Measurements from ENCODE around the gene PTPRT.
"Not testable (repeated sequence)": the region's sequence is repeated elsewhere in the genome, so short reads cannot be mapped to it uniquely, and the experiment has no call there.

The PTPRT gene

DNA sequence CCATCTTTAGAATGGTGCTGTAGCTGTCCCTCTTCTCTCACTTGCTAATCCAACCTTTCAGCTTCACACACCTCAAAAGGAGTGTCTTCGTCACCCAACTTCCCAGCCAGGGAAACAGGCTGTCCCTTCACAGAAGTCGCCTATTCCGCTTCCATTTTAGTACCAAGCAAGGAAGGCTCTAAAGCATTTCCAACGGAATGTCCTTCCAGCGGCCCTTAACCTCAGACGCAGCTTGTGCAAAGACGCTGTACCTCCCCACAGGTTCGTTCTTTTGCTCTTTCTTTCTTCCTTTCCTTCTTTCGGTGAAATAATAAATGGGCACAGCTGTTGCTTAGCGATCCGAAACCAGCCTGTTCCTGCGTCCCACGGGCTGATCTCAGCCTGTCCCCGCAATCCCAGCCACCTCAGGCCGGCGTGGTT is 1.5 kb downstream of the PTPRT start:
- in situ Hi-C loops (cut with HindIII; ENCODE audit: low sequenced_read_pairs): no loop called here

GRCh38 chr20:43187476-43188233 is 2.1 kb downstream of the PTPRT start:
- in situ Hi-C loops (cut with HindIII; ENCODE audit: low sequenced_read_pairs): no loop called here

DNA sequence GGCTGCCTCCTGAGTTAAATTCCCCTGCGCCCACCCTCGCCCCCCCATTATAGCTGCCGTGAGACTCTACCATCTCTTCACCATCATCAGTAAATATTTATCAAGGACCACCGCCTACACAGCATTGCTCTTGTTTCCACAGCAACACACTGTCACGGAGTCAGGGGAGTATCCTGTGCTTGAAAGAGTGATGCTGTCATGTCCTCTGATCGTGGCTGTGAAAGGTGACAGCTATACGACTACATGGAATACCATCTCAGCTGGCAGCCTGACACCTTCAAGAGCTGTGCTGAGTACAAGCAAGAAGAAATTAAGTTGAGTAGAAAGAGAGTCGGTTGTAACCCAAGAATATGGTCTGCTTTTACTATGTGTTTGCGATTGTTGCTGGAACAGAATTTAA is 3.4 kb downstream of the PTPRT start:
- in situ Hi-C loops (cut with HindIII; ENCODE audit: low sequenced_read_pairs): no loop called here

GRCh38 chr20:43185901-43186300 is 3.8 kb downstream of the PTPRT start:
- in situ Hi-C loops (cut with HindIII; ENCODE audit: low sequenced_read_pairs): no loop called here

GRCh38 chr20:43183536-43184070 is 6.1 kb downstream of the PTPRT start:
- in situ Hi-C loops (cut with HindIII; ENCODE audit: low sequenced_read_pairs): no loop called here

DNA sequence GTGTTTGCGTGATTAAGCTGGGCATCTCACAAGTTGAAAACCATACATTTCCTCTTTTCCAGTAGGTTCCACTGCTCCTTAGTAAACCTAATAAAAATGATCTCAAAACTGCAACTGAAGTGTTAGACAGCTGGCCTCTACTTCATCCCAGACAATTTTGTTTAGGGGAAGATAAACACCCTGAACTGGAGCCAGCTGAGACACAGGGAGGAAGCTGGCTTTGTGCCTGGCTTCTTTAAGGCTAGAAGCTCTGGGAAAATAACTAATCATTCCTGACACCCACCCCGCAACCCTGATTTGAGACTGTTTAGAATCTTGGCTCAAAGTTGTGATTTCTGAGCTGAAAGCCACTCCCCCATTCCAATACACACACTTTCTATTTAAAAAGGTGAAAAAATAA is 11.6 kb downstream of the PTPRT start:
- in situ Hi-C loops (cut with HindIII; ENCODE audit: low sequenced_read_pairs): no loop called here

DNA sequence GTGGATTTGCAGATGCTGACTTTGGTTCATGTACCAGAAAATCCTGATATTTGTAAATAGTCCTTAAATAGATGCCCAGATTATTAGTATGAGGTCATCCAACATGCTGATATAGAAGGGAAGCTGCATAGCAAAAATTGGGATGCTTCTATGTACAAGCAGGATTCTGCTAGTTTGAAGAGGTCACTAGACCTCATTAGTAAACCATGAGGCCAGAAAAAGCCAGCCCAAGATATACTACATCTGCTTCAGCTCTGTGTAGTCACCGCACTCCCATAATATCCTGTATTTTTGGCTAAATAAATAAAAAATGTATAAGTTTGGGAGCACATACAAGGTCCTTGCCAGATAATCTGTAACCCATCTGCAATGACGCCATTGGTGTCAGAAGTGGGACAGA is 13.0 kb downstream of the PTPRT start:
- in situ Hi-C loops (cut with HindIII; ENCODE audit: low sequenced_read_pairs): no loop called here

GRCh38 chr20:43171930-43172329 is 17.8 kb downstream of the PTPRT start:
- in situ Hi-C loops (cut with HindIII; ENCODE audit: low sequenced_read_pairs): no loop called here

- in situ Hi-C loops (cut with HindIII; ENCODE audit: low sequenced_read_pairs): no loop called here
These were observed 18.9 kb downstream of the PTPRT start for GRCh38 chr20:43170771-43171170.

DNA sequence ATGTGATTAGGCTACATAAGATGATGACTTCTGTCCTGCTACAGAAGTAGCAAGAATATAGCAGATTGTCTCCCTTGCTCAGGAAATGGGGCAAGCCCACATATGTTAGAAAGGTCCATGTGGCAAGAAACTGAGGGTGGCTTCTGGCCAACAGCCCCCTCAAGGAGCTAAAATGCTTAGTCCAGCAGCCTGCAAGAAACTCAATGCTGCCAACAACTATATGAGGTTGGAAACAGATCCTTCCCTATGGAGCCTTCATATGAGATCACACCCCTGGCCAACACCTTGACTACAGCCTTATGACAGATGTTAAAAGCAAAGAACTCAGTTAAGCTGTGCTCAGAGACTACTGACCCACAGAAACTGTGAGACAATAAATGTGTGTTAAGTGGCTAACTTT is 22.1 kb downstream of the PTPRT start:
- in situ Hi-C loops (cut with HindIII; ENCODE audit: low sequenced_read_pairs): no loop called here

- in situ Hi-C loops (cut with HindIII; ENCODE audit: low sequenced_read_pairs): no loop called here
These were observed 22.7 kb downstream of the PTPRT start for GRCh38 chr20:43167021-43167420.

DNA sequence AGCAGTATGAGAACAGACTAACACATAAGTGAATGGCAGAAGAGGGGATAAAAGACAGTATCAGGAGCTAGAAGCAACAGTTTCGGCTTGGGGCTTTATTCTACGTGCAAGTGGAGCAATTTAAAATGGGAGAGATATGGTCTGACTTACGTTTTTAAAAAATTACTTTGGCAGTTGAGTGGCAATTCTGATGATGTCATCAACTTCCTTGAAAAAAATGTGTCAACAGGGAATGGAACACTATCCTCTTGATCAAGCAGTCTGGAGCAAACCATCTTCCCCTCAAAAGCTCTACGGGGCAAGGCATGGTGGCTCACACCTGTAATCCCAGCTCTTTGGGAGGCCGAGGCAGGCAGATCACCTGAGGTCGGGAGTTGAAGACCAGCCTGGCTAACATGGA is 24.1 kb downstream of the PTPRT start:
- in situ Hi-C loops (cut with HindIII; ENCODE audit: low sequenced_read_pairs): no loop called here

DNA sequence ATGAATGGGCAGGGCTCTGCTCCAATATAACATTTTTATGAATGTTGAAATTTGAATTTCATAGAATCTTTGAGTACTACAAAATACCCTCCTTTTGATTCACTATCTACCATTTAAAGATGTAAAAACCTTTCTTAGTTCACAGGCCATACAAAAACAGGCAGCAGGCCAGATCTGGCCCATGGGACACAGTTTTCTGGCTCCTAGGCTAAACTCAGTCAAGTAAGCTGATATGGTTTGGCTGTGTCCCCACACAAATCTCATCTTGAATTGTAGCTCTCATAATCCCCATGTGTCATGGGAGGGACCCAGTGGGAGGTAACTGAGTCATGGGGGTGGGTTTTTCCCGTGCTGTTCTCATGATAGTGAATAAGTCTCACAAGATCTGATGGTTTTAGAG is 25.0 kb downstream of the PTPRT start:
- in situ Hi-C loops (cut with HindIII; ENCODE audit: low sequenced_read_pairs): not testable (repeated sequence)

DNA sequence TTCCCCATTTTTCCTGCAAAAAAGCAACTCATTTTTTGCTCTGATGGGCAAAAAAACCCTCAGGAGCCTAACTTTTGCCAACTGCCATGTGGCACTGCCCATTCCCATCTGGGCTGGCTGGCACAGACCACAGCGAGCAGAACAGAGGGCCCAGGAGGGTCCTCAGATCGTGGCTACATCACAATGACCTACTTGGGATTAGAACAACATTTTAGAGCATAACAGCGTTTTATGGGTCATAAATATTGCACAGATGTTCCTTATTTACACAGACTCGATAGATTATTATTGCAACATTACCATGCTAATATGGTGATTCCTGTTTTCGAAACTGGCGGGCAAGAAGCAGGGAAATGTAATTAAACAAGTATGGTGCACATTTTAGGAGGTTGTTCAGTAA is 28.0 kb downstream of the PTPRT start:
- in situ Hi-C loops (cut with HindIII; ENCODE audit: low sequenced_read_pairs): no loop called here

GRCh38 chr20:43160941-43161340 is 28.8 kb downstream of the PTPRT start:
- in situ Hi-C loops (cut with HindIII; ENCODE audit: low sequenced_read_pairs): no loop called here

- in situ Hi-C loops (cut with HindIII; ENCODE audit: low sequenced_read_pairs): no loop called here
These were observed 29.7 kb downstream of the PTPRT start for GRCh38 chr20:43159994-43160393.

- in situ Hi-C loops (cut with HindIII; ENCODE audit: low sequenced_read_pairs): no loop called here
These were observed 34.2 kb downstream of the PTPRT start for GRCh38 chr20:43155366-43156100.

DNA sequence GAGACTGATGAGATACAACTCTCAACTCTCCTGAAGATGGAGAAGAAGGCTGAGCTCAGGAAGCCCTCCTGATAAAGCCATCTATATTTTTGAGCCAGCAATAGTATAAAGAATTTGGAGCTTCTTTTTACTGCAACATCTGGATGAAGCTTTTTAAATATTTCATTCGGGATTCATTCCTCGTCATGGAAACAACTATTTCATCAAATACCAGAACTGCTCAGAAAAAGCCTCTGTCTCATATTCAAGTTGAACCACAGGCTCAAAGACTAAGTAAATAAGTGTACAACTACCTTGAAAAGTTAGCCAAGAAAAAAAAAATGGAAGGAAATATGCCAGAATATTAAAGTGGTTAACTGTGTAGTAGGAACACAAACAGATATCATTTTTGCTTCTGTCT is 37.8 kb downstream of the PTPRT start:
- in situ Hi-C loops (cut with HindIII; ENCODE audit: low sequenced_read_pairs): loop anchor here (5.0 kb wide), 1 partner anchor 75 kb away; no protein-coding TSS in a partner anchor

DNA sequence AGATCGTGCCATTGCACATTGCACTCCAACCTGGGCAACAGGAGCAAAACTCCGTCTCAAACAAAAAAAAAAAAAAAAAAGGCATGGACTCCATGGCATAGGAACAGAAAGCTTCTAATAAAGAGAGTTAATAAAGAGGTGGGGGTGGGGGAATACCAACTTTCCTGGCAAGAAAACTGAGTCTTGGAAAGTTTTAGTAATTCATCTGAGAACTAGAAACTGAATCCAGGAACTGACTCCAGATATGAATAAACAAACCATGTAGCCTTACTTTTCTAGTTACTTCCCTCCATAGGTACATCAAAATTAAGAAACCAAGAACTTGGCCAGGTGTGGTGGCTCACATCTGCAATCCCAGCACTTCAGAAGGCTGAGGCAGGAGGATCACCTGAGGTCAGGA is 38.5 kb downstream of the PTPRT start:
- in situ Hi-C loops (cut with HindIII; ENCODE audit: low sequenced_read_pairs): loop anchor here (5.0 kb wide), 1 partner anchor 76 kb away; no protein-coding TSS in a partner anchor

DNA sequence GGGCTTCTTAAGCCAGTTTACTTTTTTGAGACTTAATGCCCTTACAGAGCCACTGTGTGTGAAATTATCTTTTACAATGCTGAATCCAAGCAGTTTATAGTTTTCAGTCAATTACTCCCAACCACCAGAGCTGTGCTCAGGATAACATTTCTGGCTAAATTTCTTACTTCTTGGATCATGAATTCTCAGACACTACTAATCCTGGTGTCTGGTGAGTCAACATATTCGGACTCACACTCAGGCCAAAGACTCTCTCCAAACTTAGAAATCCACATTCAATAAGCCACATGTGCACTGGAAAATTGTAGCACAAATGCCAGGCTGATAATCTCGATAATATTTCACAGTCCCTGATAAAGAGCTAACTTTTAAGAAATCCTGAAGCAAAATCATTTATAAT is 49.0 kb downstream of the PTPRT start:
- in situ Hi-C loops (cut with HindIII; ENCODE audit: low sequenced_read_pairs): no loop called here

DNA sequence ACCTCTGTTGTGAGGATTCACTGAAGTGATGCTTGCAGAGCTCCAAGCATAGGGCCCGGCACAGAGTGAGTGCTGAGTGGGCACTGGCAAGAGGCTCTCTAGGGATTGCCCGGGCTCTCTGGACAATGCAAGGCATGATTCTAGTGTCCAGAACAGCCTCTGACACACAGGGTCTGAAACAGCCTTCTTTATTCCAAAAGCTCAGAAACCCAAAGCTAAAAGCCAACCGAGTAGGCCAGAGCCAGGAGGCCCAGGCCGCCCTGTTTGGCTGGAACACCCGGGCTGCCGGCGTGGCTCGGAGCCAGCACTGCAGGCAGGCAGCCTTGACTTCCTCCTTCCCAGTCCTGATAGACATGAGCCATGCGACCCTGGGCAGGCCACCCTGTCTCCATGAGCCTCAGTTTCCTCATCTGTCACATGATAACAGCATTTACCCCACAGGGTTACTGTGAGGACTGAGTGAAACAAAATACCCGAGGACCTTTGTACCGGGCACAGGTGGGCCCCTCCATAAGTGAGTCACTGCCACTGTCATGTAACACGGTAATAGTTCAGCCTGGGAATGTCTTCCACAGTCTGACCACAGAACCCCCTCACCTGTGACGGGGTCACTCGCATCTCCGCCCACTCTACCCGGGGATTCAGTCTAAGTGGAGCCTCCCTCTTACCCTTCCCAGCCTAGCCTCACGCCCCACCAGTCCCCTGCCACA is 51.5 kb downstream of the PTPRT start:
- in situ Hi-C loops (cut with HindIII; ENCODE audit: low sequenced_read_pairs): no loop called here

Data from endothelial cell of hepatic sinusoid (primary cell).